Natural killer cell (primary cell): Measurements from ENCODE around the gene ST8SIA5. TPM values are rescaled to one million over a fixed set of nuclear protein-coding genes. Genes with fewer than 3 reads are reported as not detected.

Experiments
- ATAC-seq, 3 donors: fragments of 150-1000 bp in 2 of 3; fragments of 200-7000 bp in 1 of 3; cut with Tn5 transposase; 1 replicate in 1 of 3; 2 replicates in 2 of 3; pipeline ENCODE4 v1.10.0; 2021; ENCODE audit warnings: mild to moderate bottlenecking in 2 of 3, moderate library complexity in 2 of 3
- DNase-seq, 2 donors: peaks; one replicate each; pipeline versions ENCODE4 v3.0.0 to v3.0.0-alpha.2; 2013 to 2021; ENCODE audit warnings: mixed read lengths in 1 of 2
- H3K27ac ChIP-seq: one replicate; pipeline ENCODE4 v1.5.1; 2013; ENCODE audit warnings: mild to moderate bottlenecking, low read length
- H3K27me3 ChIP-seq: one replicate; pipeline ENCODE4 v1.6.1; 2013; ENCODE audit warnings: low read length; ENCODE audit not compliant: control insufficient read depth, insufficient read depth
- H3K36me3 ChIP-seq: one replicate; pipeline ENCODE4 v1.6.1; 2013; ENCODE audit warnings: low read length; ENCODE audit not compliant: control insufficient read depth, insufficient read depth
- H3K4me1 ChIP-seq: one replicate; pipeline ENCODE4 v1.6.1; 2013; ENCODE audit warnings: low read length; ENCODE audit not compliant: control insufficient read depth, insufficient read depth
- H3K4me3 ChIP-seq: one replicate; pipeline ENCODE4 v1.5.1; 2013; ENCODE audit warnings: low read length
- H3K9me3 ChIP-seq: one replicate; pipeline ENCODE4 v1.6.1; 2013; ENCODE audit warnings: low read length; ENCODE audit not compliant: control insufficient read depth, insufficient read depth
- H3K27ac Mint-ChIP-seq, 2 donors: one replicate each; pipeline ENCODE4 v1.8.0; 2022; ENCODE audit warnings: mild to moderate bottlenecking in 2 of 2, mixed read lengths in 2 of 2, moderate library complexity in 1 of 2
- H3K27me3 Mint-ChIP-seq, 2 donors: one replicate each; pipeline ENCODE4 v1.8.0; 2022; ENCODE audit warnings: low read depth in 2 of 2, mixed read lengths in 2 of 2
- H3K36me3 Mint-ChIP-seq: one replicate; pipeline ENCODE4 v1.8.0; 2022; ENCODE audit warnings: mixed read lengths
- H3K4me1 Mint-ChIP-seq, 2 donors: one replicate each; pipeline ENCODE4 v1.8.0; 2022; ENCODE audit warnings: mixed read lengths in 2 of 2
- H3K4me3 Mint-ChIP-seq: one replicate; pipeline ENCODE4 v1.8.0; 2022; ENCODE audit warnings: mild to moderate bottlenecking, moderate library complexity, mixed read lengths
- H3K9me3 Mint-ChIP-seq, 2 donors: one replicate each; pipeline ENCODE4 v1.8.0; 2022; ENCODE audit warnings: mixed read lengths in 2 of 2
- CTCF ChIP-seq: fragments of 200-600 bp; IDR thresholded peaks from one replicate; pipeline ENCODE4 v1.8.0; 2022; ENCODE audit warnings: antibody characterized with exemption
- WGBS: methylation state at CpG from one replicate; pipeline ENCODE4 v1.1.7; 2013; ENCODE audit warnings: missing lambda C conversion rate; ENCODE audit not compliant: insufficient coverage; 5-methylcytosine and 5-hydroxymethylcytosine counted together
- intact Hi-C: fragments of 100-400 bp; cut with micrococcal nuclease; formaldehyde crosslinking; loops from one replicate; pipeline ENCODE4 v1.14.2; 2022
- total RNA-seq, 4 donors: library from RNA; stranded (reverse); fragments of 120-200 nt in 1 of 4; gene quantifications; one replicate each; pipeline versions ENCODE4 v1.2.3 to v1.2.4, GENCODE V29; 2013 to 2022

ST8SIA5 gene
- total RNA-seq, 3 donors from 2014 or later (not counting 1 experiment from before 2014, with no cell fraction given) = 0.23 TPM; not detected in 2

- no peak for DNase-seq
- no peaks in the 10 kb centered on the region for H3K27me3 ChIP-seq
- peaks cover 4% of the 10 kb centered on the region for H3K9me3 ChIP-seq
- Mint-ChIP-seq H3K4me3 (no peak overlapping the region), H3K36me3 (no peaks in the 10 kb centered on the region), H3K27ac (no peak overlapping the region), H3K4me1 (no peaks in the 10 kb centered on the region), H3K27me3 (peaks cover 20 to 26% of the 10 kb centered on the region in 2 donors), H3K9me3 (no peaks in the 10 kb centered on the region)
- H3K4me1 ChIP-seq = no peaks in the 10 kb centered on the region
- intact Hi-C loops = no loop called here
- ATAC-seq = no peak
- 88% methylated on average over 4 of the region's 4 CpGs for WGBS
- no peaks in the 10 kb centered on the region for H3K36me3 ChIP-seq
- no peak overlapping the region for H3K27ac ChIP-seq
- TF ChIP-seq CTCF = no peak
- H3K4me3 ChIP-seq = no peak overlapping the region
Measured at GRCh38 chr18:46734981-46735380, 21.9 kb downstream of the ST8SIA5 start.

GRCh38 chr18:46733872-46734271 is 23.0 kb downstream of the ST8SIA5 start:
- ATAC-seq (no peak), DNase-seq (no peak)
- H3K9me3 Mint-ChIP-seq = peaks cover 0 to 2% of the 10 kb centered on the region in 2 donors
- no peak for TF ChIP-seq CTCF
- no peak overlapping the region for H3K4me3 ChIP-seq
- peaks cover 18 to 20% of the 10 kb centered on the region in 2 donors for H3K27me3 Mint-ChIP-seq
- no peak overlapping the region for H3K27ac Mint-ChIP-seq
- WGBS = 87% methylated on average over 11 of the region's 11 CpGs
- no peak overlapping the region for H3K27ac ChIP-seq
- H3K36me3 Mint-ChIP-seq = no peaks in the 10 kb centered on the region
- H3K4me1 Mint-ChIP-seq = no peaks in the 10 kb centered on the region
- no peaks in the 10 kb centered on the region for H3K36me3 ChIP-seq
- peaks cover 8% of the 10 kb centered on the region for H3K9me3 ChIP-seq
- H3K27me3 ChIP-seq = no peaks in the 10 kb centered on the region
- no peaks in the 10 kb centered on the region for H3K4me1 ChIP-seq
- H3K4me3 Mint-ChIP-seq = no peak overlapping the region
- intact Hi-C loops = no loop called here

GRCh38 chr18:46732801-46733200 is 24.1 kb downstream of the ST8SIA5 start:
- DNase-seq (no peak), ATAC-seq (no peak)
- Mint-ChIP-seq H3K4me1 (no peaks in the 10 kb centered on the region), H3K27ac (no peak overlapping the region), H3K9me3 (peaks cover 0 to 2% of the 10 kb centered on the region in 2 donors), H3K27me3 (peaks cover 10 to 11% of the 10 kb centered on the region in 2 donors), H3K36me3 (no peaks in the 10 kb centered on the region), H3K4me3 (no peak overlapping the region)
- H3K27ac ChIP-seq = no peak overlapping the region
- H3K4me3 ChIP-seq = no peak overlapping the region
- intact Hi-C loops = no loop called here
- H3K4me1 ChIP-seq = no peaks in the 10 kb centered on the region
- 91% methylated on average over 6 of the region's 6 CpGs for WGBS
- H3K9me3 ChIP-seq = peaks cover 8% of the 10 kb centered on the region
- H3K27me3 ChIP-seq = no peaks in the 10 kb centered on the region
- no peaks in the 10 kb centered on the region for H3K36me3 ChIP-seq
- no peak for TF ChIP-seq CTCF

GRCh38 chr18:46732201-46732600 is 24.7 kb downstream of the ST8SIA5 start:
- 98% methylated on average over 2 of the region's 2 CpGs for WGBS
- Mint-ChIP-seq H3K4me1 (no peaks in the 10 kb centered on the region), H3K9me3 (peaks cover 0 to 2% of the 10 kb centered on the region in 2 donors), H3K36me3 (no peaks in the 10 kb centered on the region), H3K27me3 (peaks cover 4 to 11% of the 10 kb centered on the region in 2 donors), H3K4me3 (no peak overlapping the region), H3K27ac (no peak overlapping the region)
- no peak for DNase-seq
- Histone ChIP-seq H3K4me1 (no peaks in the 10 kb centered on the region), H3K4me3 (no peak overlapping the region), H3K27ac (no peak overlapping the region), H3K36me3 (no peaks in the 10 kb centered on the region), H3K9me3 (peaks cover 8% of the 10 kb centered on the region), H3K27me3 (no peaks in the 10 kb centered on the region)
- no peak for TF ChIP-seq CTCF
- intact Hi-C loops = no loop called here
- ATAC-seq = no peak
